HG02642 (cell line): ENCODE data around the gene SLC38A2.
"Not testable (repeated sequence)": the region's sequence is repeated elsewhere in the genome, so short reads cannot be mapped to it uniquely, and the experiment has no call there.

Experiments
- ATAC-seq: cut with Tn5 transposase; IDR thresholded peaks from one replicate; pipeline ENCODE4 v1.9.1; 2021; ENCODE audit warnings: mild to moderate bottlenecking; ENCODE audit not compliant: unreplicated experiment, poor library complexity

The SLC38A2 gene

GRCh38 chr12:46372544-46373300 is at the start of gene SLC38A2:
SLC38A2 (minus strand) TSS chr12:46372773; CDS start chr12:46371293, 1,480 bp downstream.
- ATAC-seq = peak; percentile 85

GRCh38 chr12:46419675-46420074 is 47.1 kb upstream of the SLC38A2 start:
- no peak for ATAC-seq

GRCh38 chr12:46415552-46415951 is 43.0 kb upstream of the SLC38A2 start:
- ATAC-seq = no peak

GRCh38 chr12:46414591-46415268 is 42.2 kb upstream of the SLC38A2 start:
- ATAC-seq = no peak

GRCh38 chr12:46413368-46413767 is 40.8 kb upstream of the SLC38A2 start:
- no peak for ATAC-seq

GRCh38 chr12:46412857-46413256 is 40.3 kb upstream of the SLC38A2 start:
- ATAC-seq = no peak

- ATAC-seq = no peak
Measured at GRCh38 chr12:46410495-46410894, 37.9 kb upstream of the SLC38A2 start.

- ATAC-seq = no peak
Measured at GRCh38 chr12:46409974-46410373, 37.4 kb upstream of the SLC38A2 start.

GRCh38 chr12:46409342-46409741 is 36.8 kb upstream of the SLC38A2 start:
- ATAC-seq = no peak

- ATAC-seq = no peak
Measured at GRCh38 chr12:46408441-46408840, 35.9 kb upstream of the SLC38A2 start.

GRCh38 chr12:46407361-46407760 is 34.8 kb upstream of the SLC38A2 start:
- ATAC-seq = no peak

- ATAC-seq = no peak
Measured at GRCh38 chr12:46406352-46407027, 33.9 kb upstream of the SLC38A2 start.

GRCh38 chr12:46404733-46405132 is 32.2 kb upstream of the SLC38A2 start:
- ATAC-seq = no peak

- no peak for ATAC-seq
Measured at GRCh38 chr12:46404225-46404631, 31.7 kb upstream of the SLC38A2 start.

- ATAC-seq = no peak
Measured at GRCh38 chr12:46403719-46404070, 31.1 kb upstream of the SLC38A2 start.

GRCh38 chr12:46402941-46403718 is 30.6 kb upstream of the SLC38A2 start:
- ATAC-seq = no peak

- ATAC-seq = no peak
Measured at GRCh38 chr12:46402451-46402850, 29.9 kb upstream of the SLC38A2 start.

GRCh38 chr12:46401662-46402061 is 29.1 kb upstream of the SLC38A2 start:
- ATAC-seq = no peak

GRCh38 chr12:46400406-46400805 is 27.8 kb upstream of the SLC38A2 start:
- no peak for ATAC-seq

- not testable (repeated sequence) for ATAC-seq
Measured at GRCh38 chr12:46399461-46400248, 27.1 kb upstream of the SLC38A2 start.
